ENCODE data around the gene DUT. TPM values are rescaled to one million over a fixed set of nuclear protein-coding genes. Genes with fewer than 3 reads are reported as not detected.
"Not testable (repeated sequence)": the region's sequence is repeated elsewhere in the genome, so short reads cannot be mapped to it uniquely, and the experiment has no call there.

DUT gene
- 139 and 142 TPM in 2 replicates for total RNA-seq (2014; rRNA removed; shearing (Covaris generic))

- peak; percentile 84 for DNase-seq (ENCODE audit: low read depth)
These were observed at the start of gene DUT for GRCh38 chr15:48330855-48331795. TSS of gene DUT (plus strand) at chr15:48331429. CDS start at chr15:48331516, 87 bp downstream.

- DNase-seq (ENCODE audit: low read depth): no peak
These were observed 49.6 kb upstream of the DUT start for GRCh38 chr15:48281674-48282073.

GRCh38 chr15:48282216-48282615 lies 49.0 kb upstream of the DUT start:
- DNase-seq (ENCODE audit: low read depth): no peak

GRCh38 chr15:48283396-48284145 lies 47.7 kb upstream of the DUT start:
- DNase-seq (ENCODE audit: low read depth): no peak

GRCh38 chr15:48285329-48286214 lies 45.7 kb upstream of the DUT start:
- peak; percentile 70 for DNase-seq (ENCODE audit: low read depth)

- DNase-seq (ENCODE audit: low read depth): peak; percentile 15
These were observed 41.6 kb upstream of the DUT start for GRCh38 chr15:48289628-48290027.

- DNase-seq (ENCODE audit: low read depth): no peak
These were observed 38.8 kb upstream of the DUT start for GRCh38 chr15:48292458-48292857.

- DNase-seq (ENCODE audit: low read depth): no peak
These were observed 33.6 kb upstream of the DUT start for GRCh38 chr15:48297668-48298067.

- no peak for DNase-seq (ENCODE audit: low read depth)
These were observed 32.3 kb upstream of the DUT start for GRCh38 chr15:48298914-48299313.

- DNase-seq (ENCODE audit: low read depth): no peak
These were observed 31.2 kb upstream of the DUT start for GRCh38 chr15:48300038-48300437.

GRCh38 chr15:48304398-48304797 lies 26.8 kb upstream of the DUT start:
- DNase-seq (ENCODE audit: low read depth): no peak

- DNase-seq (ENCODE audit: low read depth): no peak
These were observed 24.6 kb upstream of the DUT start for GRCh38 chr15:48306639-48307038.

GRCh38 chr15:48307586-48307985 lies 23.6 kb upstream of the DUT start:
- no peak for DNase-seq (ENCODE audit: low read depth)

GRCh38 chr15:48309740-48310139 lies 21.5 kb upstream of the DUT start:
- DNase-seq (ENCODE audit: low read depth): no peak

- no peak for DNase-seq (ENCODE audit: low read depth)
These were observed 18.0 kb upstream of the DUT start for GRCh38 chr15:48313216-48313615.

- no peak for DNase-seq (ENCODE audit: low read depth)
These were observed 16.2 kb upstream of the DUT start for GRCh38 chr15:48315041-48315440.

- no peak for DNase-seq (ENCODE audit: low read depth)
These were observed 14.0 kb upstream of the DUT start for GRCh38 chr15:48317221-48317620.

- DNase-seq (ENCODE audit: low read depth): no peak
These were observed 13.1 kb upstream of the DUT start for GRCh38 chr15:48318131-48318530.

- no peak for DNase-seq (ENCODE audit: low read depth)
These were observed 7.9 kb upstream of the DUT start for GRCh38 chr15:48323294-48323693.

GRCh38 chr15:48324949-48325348 lies 6.3 kb upstream of the DUT start:
- no peak for DNase-seq (ENCODE audit: low read depth)

GRCh38 chr15:48325400-48325799 lies 5.8 kb upstream of the DUT start:
- no peak for DNase-seq (ENCODE audit: low read depth)

GRCh38 chr15:48326180-48326579 lies 5.0 kb upstream of the DUT start:
- not testable (repeated sequence) for DNase-seq (ENCODE audit: low read depth)

All from RPMI7951 (cell line).